HL-60 (cell line): Measurements from ENCODE around the gene TBC1D28.
"Not testable (repeated sequence)": the region's sequence is repeated elsewhere in the genome, so short reads cannot be mapped to it uniquely, and the experiment has no call there.

Experiments used
- DNase-seq, 2 experiments: peaks; one replicate each; pipeline ENCODE4 v3.0.0-alpha.2; 2010 to 2020; ENCODE audit warnings: low read depth in 1 of 2, low spot score in 1 of 2
- H3K27ac ChIP-seq: fragments of 250-450 bp; sonication (Bioruptor Pico); replicated peaks from 2 replicates; pipeline ENCODE4 v1.5.1; 2020; ENCODE audit warnings: mild to moderate bottlenecking, moderate library complexity
- H3K27me3 ChIP-seq: fragments of 250-450 bp; sonication (Bioruptor Pico); 2 replicates; pipeline ENCODE4 v1.5.1; 2021; ENCODE audit warnings: mild to moderate bottlenecking, moderate library complexity; ENCODE audit not compliant: insufficient read depth, poor library complexity, severe bottlenecking
- H3K4me3 ChIP-seq: replicated peaks from 2 replicates; pipeline ENCODE4 v1.5.1; 2011; ENCODE audit warnings: mild to moderate bottlenecking, control low read depth, low read length; ENCODE audit not compliant: insufficient read depth
- GABPA ChIP-seq: IDR thresholded peaks from 2 replicates; pipeline ENCODE4 v1.6.1; 2012; ENCODE audit warnings: low read depth
- POLR2AphosphoS5 ChIP-seq: IDR thresholded peaks from 2 replicates; pipeline ENCODE4 v1.6.1; 2012; ENCODE audit warnings: low read depth
- SPI1 ChIP-seq: IDR thresholded peaks from 2 replicates; pipeline ENCODE4 v1.6.1; 2012; ENCODE audit warnings: low read depth, mild to moderate bottlenecking, borderline replicate concordance
- TF ChIP-seq, protein P1 (sequence below): IDR thresholded peaks from 2 replicates; pipeline ENCODE4 v1.6.1; 2012; ENCODE audit warnings: low read depth; ENCODE audit not compliant: insufficient replicate concordance
- TF ChIP-seq, protein P2 (sequence below): IDR thresholded peaks from one replicate; pipeline ENCODE4 v1.5.1; 2011; ENCODE audit warnings: low read length, control low read depth, inconsistent platforms; ENCODE audit not compliant: insufficient read depth

TBC1D28 gene

DNA sequence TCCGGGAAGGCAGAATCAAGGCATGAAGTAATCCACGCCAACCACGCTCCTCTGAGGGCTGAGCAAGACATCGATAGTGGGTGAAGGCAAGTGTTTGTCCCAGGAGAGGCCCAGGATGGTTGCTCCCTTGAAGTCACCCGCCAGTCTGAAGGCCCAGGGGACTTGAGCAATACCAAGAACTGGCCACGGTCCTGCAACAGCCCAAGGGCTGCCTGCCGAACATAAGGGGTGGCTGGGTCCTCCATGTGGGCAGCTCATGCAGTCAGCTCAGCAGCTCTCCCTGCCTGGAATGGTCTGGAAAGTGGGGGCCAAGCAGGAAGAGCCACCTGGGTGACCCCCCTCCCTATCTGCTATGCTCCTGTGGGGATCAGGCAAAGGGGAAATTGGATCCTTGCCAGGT, 8.4 kb downstream of the TBC1D28 start:
- H3K4me3 ChIP-seq, DNase-seq, H3K27ac ChIP-seq, H3K27me3 ChIP-seq: not testable (repeated sequence)

DNA sequence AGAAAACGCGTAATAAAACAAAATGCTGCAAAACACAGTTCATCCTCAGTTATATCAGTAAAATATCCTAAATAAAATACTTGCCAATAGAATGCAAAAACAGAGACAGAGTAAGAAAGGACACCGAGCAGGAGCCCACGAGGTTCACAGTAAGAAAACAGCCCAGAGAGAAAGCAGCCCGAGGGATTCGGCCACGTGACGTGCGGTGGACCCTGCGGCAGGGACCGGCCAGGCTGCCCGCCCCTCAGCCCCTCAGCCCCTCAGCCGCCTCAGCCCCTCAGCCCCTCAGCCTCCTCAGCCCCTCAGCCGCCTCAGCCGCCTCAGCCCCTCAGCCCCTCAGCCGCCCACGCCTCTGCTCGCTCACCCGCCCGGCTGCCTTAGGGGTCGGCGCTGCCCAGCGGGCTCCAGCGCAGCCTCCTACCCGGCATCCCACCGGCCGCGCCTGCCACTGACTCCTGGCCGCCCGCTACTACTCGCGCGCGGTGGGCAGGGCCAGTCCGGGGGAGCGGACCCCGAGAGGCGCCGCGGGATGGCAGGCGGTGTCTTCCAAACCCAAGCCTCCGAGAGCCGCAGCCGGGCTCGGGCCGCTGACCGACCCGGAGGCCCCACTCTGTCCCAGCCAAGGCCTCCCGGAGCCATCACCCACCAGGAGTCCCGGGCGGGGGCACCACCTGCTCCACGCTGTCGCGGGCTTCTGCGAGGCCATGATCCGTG, 9.5 kb downstream of the TBC1D28 start:
- H3K27ac ChIP-seq, H3K4me3 ChIP-seq, DNase-seq, H3K27me3 ChIP-seq: not testable (repeated sequence)

DNA sequence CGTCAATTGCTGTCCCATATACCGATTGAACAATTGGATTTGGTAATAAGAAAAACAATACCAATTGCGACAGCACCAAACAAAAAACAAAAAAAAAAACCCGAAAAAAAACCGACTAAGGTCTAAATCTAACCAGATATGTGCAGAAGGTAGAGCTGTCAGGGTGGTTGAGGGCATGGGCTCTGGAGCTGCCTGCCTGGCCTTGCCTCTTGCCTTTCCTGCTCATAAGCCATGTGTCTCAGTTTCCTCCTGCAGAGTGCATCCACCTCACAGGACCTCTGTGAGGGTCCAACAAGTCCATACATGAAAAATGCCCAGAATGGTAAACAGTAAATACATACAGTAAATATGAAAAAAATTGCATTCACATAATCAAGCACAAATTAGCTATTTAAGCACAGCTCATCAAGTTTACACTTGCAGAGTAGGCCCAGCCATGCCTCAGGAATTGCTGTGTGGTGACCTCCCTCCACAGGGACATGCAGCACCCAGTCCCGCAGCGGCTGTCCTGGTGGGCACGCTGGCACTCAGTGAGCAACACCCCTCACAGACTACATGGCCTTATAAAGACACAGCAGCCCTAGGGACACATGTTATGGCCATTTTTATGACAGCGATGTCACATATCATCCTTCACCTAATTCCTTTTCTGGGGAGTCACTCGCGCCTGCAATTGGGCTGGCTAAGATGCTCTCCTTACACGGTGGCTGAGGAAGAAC, 17.9 kb downstream of the TBC1D28 start:
- Histone ChIP-seq H3K4me3 (no peak overlapping the region), H3K27me3 (no peaks in the 10 kb centered on the region), H3K27ac (no peak overlapping the region)
- TF ChIP-seq, protein P1, sequence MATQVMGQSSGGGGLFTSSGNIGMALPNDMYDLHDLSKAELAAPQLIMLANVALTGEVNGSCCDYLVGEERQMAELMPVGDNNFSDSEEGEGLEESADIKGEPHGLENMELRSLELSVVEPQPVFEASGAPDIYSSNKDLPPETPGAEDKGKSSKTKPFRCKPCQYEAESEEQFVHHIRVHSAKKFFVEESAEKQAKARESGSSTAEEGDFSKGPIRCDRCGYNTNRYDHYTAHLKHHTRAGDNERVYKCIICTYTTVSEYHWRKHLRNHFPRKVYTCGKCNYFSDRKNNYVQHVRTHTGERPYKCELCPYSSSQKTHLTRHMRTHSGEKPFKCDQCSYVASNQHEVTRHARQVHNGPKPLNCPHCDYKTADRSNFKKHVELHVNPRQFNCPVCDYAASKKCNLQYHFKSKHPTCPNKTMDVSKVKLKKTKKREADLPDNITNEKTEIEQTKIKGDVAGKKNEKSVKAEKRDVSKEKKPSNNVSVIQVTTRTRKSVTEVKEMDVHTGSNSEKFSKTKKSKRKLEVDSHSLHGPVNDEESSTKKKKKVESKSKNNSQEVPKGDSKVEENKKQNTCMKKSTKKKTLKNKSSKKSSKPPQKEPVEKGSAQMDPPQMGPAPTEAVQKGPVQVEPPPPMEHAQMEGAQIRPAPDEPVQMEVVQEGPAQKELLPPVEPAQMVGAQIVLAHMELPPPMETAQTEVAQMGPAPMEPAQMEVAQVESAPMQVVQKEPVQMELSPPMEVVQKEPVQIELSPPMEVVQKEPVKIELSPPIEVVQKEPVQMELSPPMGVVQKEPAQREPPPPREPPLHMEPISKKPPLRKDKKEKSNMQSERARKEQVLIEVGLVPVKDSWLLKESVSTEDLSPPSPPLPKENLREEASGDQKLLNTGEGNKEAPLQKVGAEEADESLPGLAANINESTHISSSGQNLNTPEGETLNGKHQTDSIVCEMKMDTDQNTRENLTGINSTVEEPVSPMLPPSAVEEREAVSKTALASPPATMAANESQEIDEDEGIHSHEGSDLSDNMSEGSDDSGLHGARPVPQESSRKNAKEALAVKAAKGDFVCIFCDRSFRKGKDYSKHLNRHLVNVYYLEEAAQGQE = no peak
- no peak for TF ChIP-seq GABPA
- no peak for TF ChIP-seq SPI1
- TF ChIP-seq, protein P2, sequence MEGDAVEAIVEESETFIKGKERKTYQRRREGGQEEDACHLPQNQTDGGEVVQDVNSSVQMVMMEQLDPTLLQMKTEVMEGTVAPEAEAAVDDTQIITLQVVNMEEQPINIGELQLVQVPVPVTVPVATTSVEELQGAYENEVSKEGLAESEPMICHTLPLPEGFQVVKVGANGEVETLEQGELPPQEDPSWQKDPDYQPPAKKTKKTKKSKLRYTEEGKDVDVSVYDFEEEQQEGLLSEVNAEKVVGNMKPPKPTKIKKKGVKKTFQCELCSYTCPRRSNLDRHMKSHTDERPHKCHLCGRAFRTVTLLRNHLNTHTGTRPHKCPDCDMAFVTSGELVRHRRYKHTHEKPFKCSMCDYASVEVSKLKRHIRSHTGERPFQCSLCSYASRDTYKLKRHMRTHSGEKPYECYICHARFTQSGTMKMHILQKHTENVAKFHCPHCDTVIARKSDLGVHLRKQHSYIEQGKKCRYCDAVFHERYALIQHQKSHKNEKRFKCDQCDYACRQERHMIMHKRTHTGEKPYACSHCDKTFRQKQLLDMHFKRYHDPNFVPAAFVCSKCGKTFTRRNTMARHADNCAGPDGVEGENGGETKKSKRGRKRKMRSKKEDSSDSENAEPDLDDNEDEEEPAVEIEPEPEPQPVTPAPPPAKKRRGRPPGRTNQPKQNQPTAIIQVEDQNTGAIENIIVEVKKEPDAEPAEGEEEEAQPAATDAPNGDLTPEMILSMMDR = no peak
- no peak for TF ChIP-seq POLR2AphosphoS5
- DNase-seq = no peak

DNA sequence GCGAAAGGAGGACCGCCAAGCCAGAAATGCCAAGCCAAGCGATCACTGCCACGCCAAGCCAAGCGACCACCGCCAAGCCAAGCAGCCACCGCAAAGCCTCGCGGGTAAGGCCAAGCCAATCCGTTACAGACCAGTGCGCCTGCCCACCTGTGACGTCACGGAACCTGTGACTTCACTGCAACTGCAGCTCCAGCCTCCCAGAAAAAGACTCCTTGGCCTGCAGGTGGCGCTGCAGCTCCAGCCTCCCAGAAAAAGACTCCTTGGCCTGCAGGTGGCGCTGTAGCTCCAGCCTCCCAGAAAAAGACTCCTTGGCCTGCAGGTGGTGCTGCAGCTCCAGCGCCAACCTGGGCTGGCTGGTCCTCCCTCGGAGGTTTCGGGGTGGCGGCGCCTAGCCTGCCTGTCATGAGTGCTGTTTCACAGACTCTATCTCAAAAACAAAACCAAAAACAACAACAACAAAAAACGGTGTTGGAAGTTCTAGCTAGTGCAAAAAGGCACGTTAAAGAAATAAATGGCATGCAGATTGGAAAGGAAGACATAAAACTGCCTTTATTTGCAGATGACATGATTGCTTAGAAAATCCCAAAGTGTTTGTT, 18.6 kb downstream of the TBC1D28 start:
- H3K27ac ChIP-seq, H3K4me3 ChIP-seq, H3K27me3 ChIP-seq: not testable (repeated sequence)
- DNase-seq = peak; percentile 33 to 73

DNA sequence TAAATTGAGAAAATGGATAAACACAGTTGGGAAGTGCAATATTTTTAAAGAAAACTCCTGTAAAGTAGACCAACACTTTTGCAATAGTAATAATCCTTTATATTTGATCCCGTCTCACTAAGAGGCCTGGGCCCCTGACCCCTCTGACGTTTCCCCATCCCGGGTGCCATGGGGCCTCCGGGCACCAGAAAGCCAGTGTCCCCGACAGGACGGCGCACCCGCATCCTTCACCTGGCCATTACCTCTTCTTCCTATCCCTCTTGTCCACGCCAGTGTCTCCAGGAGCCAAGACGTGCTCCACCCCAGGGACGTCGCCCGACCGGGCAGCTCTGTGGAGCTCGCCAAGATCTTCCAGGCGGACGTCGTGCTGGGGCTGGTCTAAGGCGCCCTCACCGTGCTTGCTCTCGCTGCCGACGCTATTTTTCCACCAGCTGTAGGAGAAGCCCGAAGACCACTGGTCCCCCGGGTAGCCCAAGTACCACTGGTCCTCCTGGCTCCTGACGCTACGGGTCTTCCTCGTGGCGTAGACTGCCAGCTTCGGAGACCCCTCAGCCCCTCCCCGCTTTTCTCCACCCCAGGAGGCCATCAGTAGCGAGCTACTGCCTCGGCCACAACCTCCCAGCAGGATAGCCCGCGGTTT, 19.2 kb downstream of the TBC1D28 start:
- DNase-seq, H3K4me3 ChIP-seq: not testable (repeated sequence)

DNA sequence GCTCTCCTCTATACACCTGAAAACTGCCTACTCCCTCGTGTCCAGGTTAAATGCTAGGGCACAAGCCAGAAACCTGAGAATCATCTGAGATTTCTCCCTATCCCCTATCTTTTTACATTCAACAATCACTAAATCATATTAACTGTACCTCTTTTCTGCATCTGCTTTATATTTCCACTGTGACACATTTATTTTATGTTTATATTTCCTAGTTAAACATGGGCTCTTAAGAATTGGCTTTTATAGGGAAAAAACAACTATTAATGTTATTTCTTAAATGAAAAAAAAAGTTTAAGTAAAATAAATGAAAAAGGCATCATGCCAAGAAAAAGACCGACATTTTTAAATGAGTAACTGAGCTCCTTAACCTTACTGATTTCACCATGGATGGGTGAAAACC, 26.6 kb downstream of the TBC1D28 start:
- H3K27me3 ChIP-seq, DNase-seq, H3K27ac ChIP-seq, H3K4me3 ChIP-seq: not testable (repeated sequence)

More for the DNA sequence above, 19.2 kb downstream of the TBC1D28 start:
- not testable (repeated sequence) for H3K27me3 ChIP-seq, H3K27ac ChIP-seq

DNA sequence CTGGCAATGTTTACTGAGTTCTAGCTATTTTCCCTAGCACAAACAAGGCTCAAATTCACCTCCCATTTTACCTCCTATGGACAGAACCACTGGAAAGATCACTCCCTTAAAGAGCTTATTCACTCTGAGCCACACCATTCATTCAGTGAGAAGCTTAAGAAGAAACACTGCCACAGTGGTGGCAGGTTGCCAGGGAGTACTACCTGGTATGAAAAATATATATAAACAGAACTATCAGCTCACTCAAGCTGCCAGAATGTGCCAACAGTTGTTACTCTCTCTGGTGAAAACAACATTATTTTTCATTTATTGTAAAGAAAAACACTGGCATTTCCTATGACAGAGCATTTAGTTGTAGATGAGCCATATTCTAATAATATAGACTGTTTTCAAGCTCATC, 31.2 kb downstream of the TBC1D28 start:
- not testable (repeated sequence) for H3K27ac ChIP-seq, H3K27me3 ChIP-seq, DNase-seq, H3K4me3 ChIP-seq

DNA sequence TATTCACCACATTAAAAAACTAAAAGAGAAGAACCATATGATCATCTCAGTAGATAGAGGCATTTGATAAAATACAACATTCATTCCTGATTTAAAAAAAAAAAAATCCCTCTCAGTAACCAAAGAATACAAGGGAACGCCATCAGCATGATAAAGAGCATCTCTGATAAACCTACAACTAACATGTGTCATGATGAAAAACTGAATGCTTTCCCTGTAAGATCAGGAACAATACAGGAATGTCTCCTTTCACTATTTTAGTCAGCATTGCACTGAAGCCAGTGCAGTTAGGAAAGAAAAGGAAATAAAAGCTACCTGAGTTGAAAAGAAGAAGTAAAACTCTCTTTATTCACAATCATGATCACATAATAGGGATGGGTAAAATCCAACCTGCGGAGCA, 51.1 kb downstream of the TBC1D28 start:
- not testable (repeated sequence) for H3K27me3 ChIP-seq, H3K27ac ChIP-seq, H3K4me3 ChIP-seq, DNase-seq
